GM19023 (cell line): Measurements from ENCODE around the gene CCDC92.
"Not testable (repeated sequence)": the region's sequence is repeated elsewhere in the genome, so short reads cannot be mapped to it uniquely, and the experiment has no call there.

Experiments used
- ATAC-seq: cut with Tn5 transposase; IDR thresholded peaks from one replicate; pipeline ENCODE4 v1.9.1; 2021; ENCODE audit warnings: mild to moderate bottlenecking, moderate library complexity; ENCODE audit not compliant: unreplicated experiment

CCDC92 gene

GRCh38 chr12:123950476-123951349 lies 21.9 kb downstream of the CCDC92 start:
- ATAC-seq = no peak

GRCh38 chr12:123949770-123950165 lies 22.9 kb downstream of the CCDC92 start:
- ATAC-seq = no peak

- no peak for ATAC-seq
These were observed 23.5 kb downstream of the CCDC92 start for GRCh38 chr12:123948796-123949769.

DNA sequence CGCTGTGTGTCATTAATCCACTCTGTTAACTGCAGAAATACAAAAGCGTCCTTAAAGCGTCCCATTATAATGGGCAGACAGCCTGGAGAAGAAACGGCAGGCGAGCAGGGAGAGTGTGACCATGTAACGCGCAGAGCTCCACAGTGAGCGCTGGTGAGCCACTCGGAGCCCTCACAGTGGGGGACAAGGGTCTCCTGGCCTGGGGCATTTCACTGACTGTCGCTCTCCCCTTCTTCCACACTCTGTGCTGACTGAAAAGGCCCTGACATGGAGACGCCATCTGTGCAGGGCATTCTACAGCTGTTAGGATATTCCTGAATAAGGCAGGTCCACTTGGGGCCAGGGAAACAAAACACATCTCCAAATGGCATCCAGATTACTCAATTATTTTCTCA lies 24.2 kb downstream of the CCDC92 start:
- no peak for ATAC-seq

DNA sequence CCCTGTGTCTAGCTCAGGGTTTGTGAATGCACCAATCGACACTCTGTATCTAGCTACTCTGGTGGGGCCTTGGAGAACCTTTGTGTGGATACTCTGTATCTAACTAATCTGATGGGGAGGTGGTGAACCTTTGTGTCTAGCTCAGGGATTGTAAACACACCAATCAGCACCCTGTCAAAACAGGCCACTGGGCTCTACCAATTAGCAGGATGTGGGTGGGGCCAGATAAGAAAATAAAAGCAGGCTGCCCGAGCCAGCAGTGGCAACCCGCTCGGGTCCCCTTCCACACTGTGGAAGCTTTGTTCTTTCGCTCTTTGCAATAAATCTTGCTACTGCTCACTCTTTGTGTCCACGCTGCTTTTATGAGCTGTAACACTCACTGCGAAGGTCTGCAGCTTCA lies 25.1 kb downstream of the CCDC92 start:
- ATAC-seq = not testable (repeated sequence)

DNA sequence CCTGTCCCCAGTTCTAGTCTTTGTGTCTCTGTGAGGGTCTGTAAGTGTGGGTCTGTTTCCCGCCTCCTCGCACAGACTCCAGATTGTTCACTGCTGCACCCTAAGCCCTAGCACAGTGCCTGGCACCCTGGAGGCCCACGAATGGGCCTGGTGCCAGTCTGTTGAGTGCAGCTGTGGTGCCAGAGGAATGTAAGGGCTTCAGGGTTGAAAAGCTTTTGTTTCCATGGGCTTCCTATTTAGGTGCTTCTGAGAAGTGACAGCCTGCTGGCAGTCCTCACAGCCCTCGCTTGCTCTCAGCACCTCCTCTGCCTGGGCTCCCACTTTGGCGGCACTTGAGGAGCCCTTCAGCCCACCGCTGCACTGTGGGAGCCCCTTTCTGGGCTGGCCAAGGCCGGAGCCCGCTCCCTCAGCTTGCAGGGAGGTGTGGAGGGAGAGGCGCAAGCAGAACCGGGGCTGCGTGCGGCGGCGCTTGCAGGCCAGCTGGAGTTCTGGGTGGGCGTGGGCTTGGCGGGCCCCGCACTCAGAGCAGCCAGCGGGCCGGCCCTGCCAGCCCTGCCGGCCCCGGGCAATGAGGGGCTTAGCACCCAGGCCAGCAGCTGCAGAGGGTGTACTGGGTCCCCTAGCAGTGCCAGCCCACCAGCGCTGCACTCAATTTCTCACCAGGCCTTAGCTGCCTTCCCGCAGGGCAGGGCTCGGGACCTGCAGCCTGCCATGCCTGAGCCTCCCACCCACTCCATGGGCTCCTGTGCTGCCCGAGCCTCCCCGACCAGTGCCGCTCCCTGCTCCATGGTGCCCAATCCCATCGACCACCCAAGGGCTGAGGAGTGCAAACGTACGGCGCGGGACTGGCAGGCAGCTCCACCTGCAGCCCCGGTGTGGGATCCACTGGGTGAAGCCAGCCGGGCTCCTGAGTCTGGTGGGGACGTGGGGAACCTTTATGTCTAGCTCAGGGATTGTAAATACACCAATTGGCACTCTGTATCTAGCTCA lies 25.8 kb downstream of the CCDC92 start:
- ATAC-seq = not testable (repeated sequence)

GRCh38 chr12:123946152-123946515 lies 26.5 kb downstream of the CCDC92 start:
- no peak for ATAC-seq

GRCh38 chr12:123945287-123946151 lies 27.1 kb downstream of the CCDC92 start:
- no peak for ATAC-seq

DNA sequence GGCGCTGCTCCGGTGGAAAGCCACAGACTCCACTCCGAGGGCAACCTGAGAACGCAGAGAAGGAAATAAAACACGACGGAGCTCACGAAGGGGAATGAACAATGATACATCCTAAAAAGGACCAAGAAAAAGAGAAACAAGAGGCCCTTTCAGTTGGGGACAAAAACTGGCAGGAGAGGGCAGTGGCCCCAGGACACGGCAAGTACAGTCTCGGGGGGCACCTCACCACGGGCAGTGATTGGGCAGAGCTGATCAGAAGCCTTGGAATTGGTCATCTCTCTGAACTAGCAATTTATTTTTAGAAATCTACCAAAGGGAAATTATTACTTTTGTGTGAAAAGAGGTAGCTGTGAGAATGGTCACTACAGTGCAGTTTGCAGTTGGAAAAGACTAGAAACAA lies 27.9 kb downstream of the CCDC92 start:
- ATAC-seq = no peak

DNA sequence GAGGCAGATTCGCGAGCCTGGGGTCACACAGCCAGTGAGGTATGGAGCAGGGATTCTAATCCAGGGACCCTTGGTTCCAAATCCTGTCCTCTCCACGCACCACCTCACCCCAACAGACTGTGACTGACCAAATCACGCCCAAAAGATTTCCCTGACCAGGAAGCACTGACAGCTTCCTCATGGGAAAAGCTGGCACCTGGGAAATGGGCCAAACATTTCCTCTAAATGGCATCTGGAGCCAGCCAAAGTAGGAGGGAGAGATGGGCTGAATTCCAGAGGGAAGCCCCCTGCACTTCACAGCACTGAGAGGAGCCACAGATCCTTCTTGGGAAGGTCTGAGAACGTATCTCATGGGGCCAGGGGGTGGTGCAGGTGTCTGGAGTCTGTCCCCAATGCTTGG lies 28.8 kb downstream of the CCDC92 start:
- ATAC-seq = no peak

DNA sequence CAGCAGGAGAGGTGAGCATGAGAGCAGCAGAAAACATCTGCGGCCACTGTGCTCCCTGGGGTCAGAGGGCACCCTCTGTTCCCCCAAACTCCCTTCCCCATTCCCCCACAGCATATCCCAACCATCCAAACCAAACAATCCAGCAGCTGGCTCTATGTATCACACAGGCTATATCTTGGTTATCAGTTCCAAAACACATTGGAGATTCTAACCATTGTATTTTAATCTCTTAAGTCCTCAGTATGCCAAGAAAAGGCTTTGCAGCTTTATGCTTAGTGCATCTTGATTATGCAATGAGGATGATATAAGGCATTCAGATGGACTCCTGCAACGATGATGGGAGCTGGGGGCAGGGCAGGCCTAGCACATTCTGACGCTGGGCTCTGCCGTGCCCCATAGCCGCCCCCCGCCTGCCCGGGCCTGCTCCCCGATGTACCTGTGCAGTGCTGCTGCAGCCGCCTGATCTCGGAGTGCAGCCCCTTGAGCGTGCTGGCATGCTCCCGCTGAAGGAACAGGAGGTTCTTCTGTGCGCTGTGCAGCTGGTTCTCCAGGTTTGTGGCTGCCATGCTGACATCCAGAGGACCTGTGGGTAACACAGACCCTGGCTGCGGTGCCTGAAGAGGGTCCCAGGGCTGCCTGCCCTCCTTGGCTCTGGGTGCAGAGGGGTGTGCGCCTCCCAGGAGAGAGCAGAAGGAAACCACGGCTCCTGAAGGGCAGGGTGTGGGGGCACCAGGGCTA lies 29.6 kb downstream of the CCDC92 start:
- no peak for ATAC-seq

GRCh38 chr12:123942238-123942653 lies 30.4 kb downstream of the CCDC92 start:
- ATAC-seq = no peak

GRCh38 chr12:123941624-123942237 lies 30.9 kb downstream of the CCDC92 start:
- ATAC-seq = no peak

DNA sequence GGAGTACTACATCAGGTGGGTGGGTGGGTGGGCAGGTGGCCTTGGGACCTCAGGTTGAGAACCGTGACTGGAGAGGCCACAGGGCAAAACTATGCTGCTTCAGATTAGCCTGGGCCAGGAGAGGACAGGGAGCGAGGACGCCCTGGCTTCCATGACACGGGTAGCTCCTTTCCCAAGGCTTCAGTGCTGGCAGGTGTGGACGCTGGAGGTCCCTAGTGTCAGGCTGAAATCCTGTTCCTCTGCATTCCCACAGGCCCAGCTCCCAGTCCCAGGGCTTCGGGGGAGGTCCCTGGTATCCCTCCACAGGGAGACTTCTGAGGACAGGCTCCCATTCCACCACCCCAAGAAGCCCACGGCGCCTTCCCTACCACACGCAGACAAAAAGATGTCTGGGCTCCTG lies 31.6 kb downstream of the CCDC92 start:
- no peak for ATAC-seq

DNA sequence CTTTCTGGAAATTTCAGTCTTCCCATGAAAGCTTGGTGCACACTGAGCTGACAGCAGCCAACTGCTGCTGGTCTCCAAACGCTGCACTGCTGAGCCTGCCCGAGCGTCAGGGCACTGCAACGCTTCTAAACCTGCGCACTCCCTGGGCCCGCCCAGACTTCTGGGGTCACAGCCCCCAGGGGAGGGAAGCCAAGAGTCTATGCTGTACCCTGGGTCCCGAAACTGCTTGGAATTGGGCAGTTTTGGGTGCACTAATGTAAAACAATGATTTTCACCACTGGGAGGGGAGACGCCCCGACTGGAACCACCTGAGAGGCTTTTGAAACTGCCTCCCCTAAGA lies 32.0 kb downstream of the CCDC92 start:
- ATAC-seq = no peak

- no peak for ATAC-seq
These were observed 32.7 kb downstream of the CCDC92 start for GRCh38 chr12:123939716-123940626.

- ATAC-seq = no peak
These were observed 33.8 kb downstream of the CCDC92 start for GRCh38 chr12:123938679-123939480.
